Esophagus muscularis mucosa (tissue), 4 donors: ENCODE results near the gene ALG6.

ENCODE experiments used
- EP300 ChIP-seq: sonication (generic); formaldehyde crosslinking; IDR thresholded peaks from one replicate; pipeline ENCODE4 v1.6.1; 2017; ENCODE audit warnings: antibody characterized with exemption
- POLR2A ChIP-seq: fragments of 450-650 bp; IDR thresholded peaks from one replicate; pipeline ENCODE4 v1.6.1; 2017; ENCODE audit warnings: antibody characterized with exemption, moderate library complexity, mild to moderate bottlenecking, low read depth
- TF ChIP-seq, protein P1 (sequence below), 3 experiments: fragments of 200-600 bp in 2 of 3; fragments of 450-650 bp in 1 of 3; sonication (generic) in 2 of 3; IDR thresholded peaks; one replicate each; pipeline ENCODE4 v1.5.1; 2017 to 2019; ENCODE audit warnings: antibody characterized with exemption in 3 of 3, mild to moderate bottlenecking in 2 of 3, moderate library complexity in 1 of 3

- TF ChIP-seq POLR2A (no peak), EP300 (no peak)
- TF ChIP-seq, protein P1, sequence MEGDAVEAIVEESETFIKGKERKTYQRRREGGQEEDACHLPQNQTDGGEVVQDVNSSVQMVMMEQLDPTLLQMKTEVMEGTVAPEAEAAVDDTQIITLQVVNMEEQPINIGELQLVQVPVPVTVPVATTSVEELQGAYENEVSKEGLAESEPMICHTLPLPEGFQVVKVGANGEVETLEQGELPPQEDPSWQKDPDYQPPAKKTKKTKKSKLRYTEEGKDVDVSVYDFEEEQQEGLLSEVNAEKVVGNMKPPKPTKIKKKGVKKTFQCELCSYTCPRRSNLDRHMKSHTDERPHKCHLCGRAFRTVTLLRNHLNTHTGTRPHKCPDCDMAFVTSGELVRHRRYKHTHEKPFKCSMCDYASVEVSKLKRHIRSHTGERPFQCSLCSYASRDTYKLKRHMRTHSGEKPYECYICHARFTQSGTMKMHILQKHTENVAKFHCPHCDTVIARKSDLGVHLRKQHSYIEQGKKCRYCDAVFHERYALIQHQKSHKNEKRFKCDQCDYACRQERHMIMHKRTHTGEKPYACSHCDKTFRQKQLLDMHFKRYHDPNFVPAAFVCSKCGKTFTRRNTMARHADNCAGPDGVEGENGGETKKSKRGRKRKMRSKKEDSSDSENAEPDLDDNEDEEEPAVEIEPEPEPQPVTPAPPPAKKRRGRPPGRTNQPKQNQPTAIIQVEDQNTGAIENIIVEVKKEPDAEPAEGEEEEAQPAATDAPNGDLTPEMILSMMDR (IDR thresholded peaks at IDR 0.05) = no peak
Observed at GRCh38 chr1:63362073-63362472, 5.4 kb upstream of the ALG6 start.
